Suprapubic skin (tissue), 4 donors: ENCODE data around the gene NLGN4Y. TPM values are rescaled to one million over a fixed set of nuclear protein-coding genes. Genes with fewer than 3 reads are reported as not detected.

Experiments used
- DNase-seq, 2 donors: peaks; one replicate each; pipeline ENCODE4 v3.0.0-alpha.2; 2019; ENCODE audit warnings: low spot score in 2 of 2
- H3K27ac ChIP-seq: fragments of 200-600 bp; sonication (generic); one replicate; pipeline ENCODE4 v1.5.1; 2019
- H3K27me3 ChIP-seq: fragments of 200-600 bp; sonication (generic); one replicate; pipeline ENCODE4 v1.5.1; 2019
- H3K36me3 ChIP-seq: fragments of 200-600 bp; sonication (generic); one replicate; pipeline ENCODE4 v1.5.1; 2019
- H3K4me1 ChIP-seq: fragments of 200-600 bp; sonication (generic); one replicate; pipeline ENCODE4 v1.5.1; 2019
- H3K4me3 ChIP-seq: fragments of 200-600 bp; sonication (generic); one replicate; pipeline ENCODE4 v1.5.1; 2019; ENCODE audit warnings: mild to moderate bottlenecking
- H3K9me3 ChIP-seq: fragments of 200-600 bp; sonication (generic); one replicate; pipeline ENCODE4 v1.5.1; 2019
- CTCF ChIP-seq, 2 donors: fragments of 200-600 bp in 1 of 2; fragments of 450-650 bp in 1 of 2; sonication (generic) in 1 of 2; IDR thresholded peaks; one replicate each; pipeline ENCODE4 v1.5.1; 2016 to 2019; ENCODE audit warnings: antibody characterized with exemption in 2 of 2, mild to moderate bottlenecking in 1 of 2, moderate library complexity in 1 of 2
- EP300 ChIP-seq: sonication (generic); formaldehyde crosslinking; IDR thresholded peaks from one replicate; pipeline ENCODE4 v1.6.1; 2017; ENCODE audit warnings: antibody characterized with exemption
- POLR2A ChIP-seq, 2 donors: fragments of 450-650 bp; IDR thresholded peaks; one replicate each; pipeline ENCODE4 v1.6.1; 2017; ENCODE audit warnings: antibody characterized with exemption in 2 of 2, mild to moderate bottlenecking in 2 of 2, moderate library complexity in 2 of 2
- POLR2AphosphoS5 ChIP-seq, 3 donors: sonication (generic); formaldehyde crosslinking; IDR thresholded peaks; one replicate each; pipeline ENCODE4 v1.6.1; 2017; ENCODE audit warnings: antibody characterized with exemption in 3 of 3
- whole genome bisulfite sequencing: methylation state at CpG from one replicate; pipeline ENCODE4 v1.1.5; 2018; 5-methylcytosine and 5-hydroxymethylcytosine counted together
- total RNA-seq, 4 donors: library from RNA; depleted of rRNA; stranded (reverse); fragments of >200 nt; gene quantifications; one replicate each; pipeline ENCODE4 v1.1.0, GENCODE V29; 2016

Gene NLGN4Y
- total RNA-seq, 4 donors from 2014 or later = 10.7 to 11.1 TPM; not detected in 2

- H3K9me3 ChIP-seq = no peaks in the 10 kb centered on the region
- no peaks in the 10 kb centered on the region for H3K36me3 ChIP-seq
- no peak for DNase-seq
- no peaks in the 10 kb centered on the region for H3K4me1 ChIP-seq
- TF ChIP-seq POLR2A (IDR thresholded peaks at IDR 0.05) (no peak), CTCF (IDR thresholded peaks at IDR 0.05) (no peak), EP300 (no peak), POLR2AphosphoS5 (IDR thresholded peaks at IDR 0.05) (no peak)
- no peak overlapping the region for H3K4me3 ChIP-seq
- no peaks in the 10 kb centered on the region for H3K27me3 ChIP-seq
- no peak overlapping the region for H3K27ac ChIP-seq
- no CpG with 5 or more reads among the region's 4 CpGs for WGBS
Observed at GRCh38 chrY:14778208-14778607, 253.9 kb downstream of the NLGN4Y start.

- DNase-seq = no peak
- Histone ChIP-seq H3K4me1 (no peaks in the 10 kb centered on the region), H3K36me3 (no peaks in the 10 kb centered on the region), H3K9me3 (no peaks in the 10 kb centered on the region), H3K4me3 (no peak overlapping the region), H3K27me3 (no peaks in the 10 kb centered on the region), H3K27ac (no peak overlapping the region)
- no CpG with 5 or more reads among the region's 4 CpGs for WGBS
- TF ChIP-seq EP300 = no peak
- TF ChIP-seq POLR2AphosphoS5 (IDR thresholded peaks at IDR 0.05) = no peak
- no peak for TF ChIP-seq CTCF (IDR thresholded peaks at IDR 0.05)
- no peak for TF ChIP-seq POLR2A (IDR thresholded peaks at IDR 0.05)
Observed at GRCh38 chrY:14793104-14793503, 268.8 kb downstream of the NLGN4Y start.

GRCh38 chrY:14793674-14794073 lies 269.3 kb downstream of the NLGN4Y start:
- Histone ChIP-seq H3K27me3 (no peaks in the 10 kb centered on the region), H3K27ac (no peak overlapping the region), H3K4me3 (no peak overlapping the region), H3K4me1 (no peaks in the 10 kb centered on the region), H3K36me3 (no peaks in the 10 kb centered on the region), H3K9me3 (no peaks in the 10 kb centered on the region)
- no peak for TF ChIP-seq EP300
- no peak for TF ChIP-seq POLR2A (IDR thresholded peaks at IDR 0.05)
- TF ChIP-seq CTCF (IDR thresholded peaks at IDR 0.05) = no peak
- TF ChIP-seq POLR2AphosphoS5 (IDR thresholded peaks at IDR 0.05) = no peak
- WGBS = no CpG with 5 or more reads among the region's 11 CpGs
- no peak for DNase-seq

- Histone ChIP-seq H3K27ac (no peak overlapping the region), H3K4me1 (no peaks in the 10 kb centered on the region), H3K36me3 (no peaks in the 10 kb centered on the region), H3K4me3 (no peak overlapping the region), H3K9me3 (no peaks in the 10 kb centered on the region), H3K27me3 (no peaks in the 10 kb centered on the region)
- no peak for DNase-seq
- no peak for TF ChIP-seq POLR2A (IDR thresholded peaks at IDR 0.05)
- TF ChIP-seq POLR2AphosphoS5 (IDR thresholded peaks at IDR 0.05) = no peak
- no peak for TF ChIP-seq EP300
- no peak for TF ChIP-seq CTCF (IDR thresholded peaks at IDR 0.05)
- no CpG with 5 or more reads among the region's 2 CpGs for WGBS
Observed at GRCh38 chrY:14798010-14798409, 273.7 kb downstream of the NLGN4Y start.

- TF ChIP-seq CTCF (IDR thresholded peaks at IDR 0.05) = no peak
- TF ChIP-seq EP300 = no peak
- TF ChIP-seq POLR2AphosphoS5 (IDR thresholded peaks at IDR 0.05) = no peak
- no peak for TF ChIP-seq POLR2A (IDR thresholded peaks at IDR 0.05)
- H3K27me3 ChIP-seq = no peaks in the 10 kb centered on the region
- no peaks in the 10 kb centered on the region for H3K4me1 ChIP-seq
- no peak for DNase-seq
- H3K4me3 ChIP-seq = no peak overlapping the region
- no peaks in the 10 kb centered on the region for H3K36me3 ChIP-seq
- WGBS = no CpG with 5 or more reads among the region's 2 CpGs
- H3K27ac ChIP-seq = no peak overlapping the region
- H3K9me3 ChIP-seq = no peaks in the 10 kb centered on the region
Observed at GRCh38 chrY:14801096-14801495, 276.8 kb downstream of the NLGN4Y start.
